ENCODE data around the gene RHEB. TPM values are rescaled to one million over a fixed set of nuclear protein-coding genes. Genes with fewer than 3 reads are reported as not detected.

RHEB gene
- total and polyA plus RNA-seq, 2 donors (not counting 3 experiments of a cell fraction or from before 2014, with no cell fraction given) = 59.4 to 108 TPM

- H3K9me3 ChIP-seq (replicated peaks; ENCODE audit: control insufficient read depth, insufficient read depth, low read length) = no peaks in the 10 kb centered on the region
- no peaks in the 10 kb centered on the region for H3K79me2 ChIP-seq (ENCODE audit: control insufficient read depth, insufficient read depth, low read length)
- no peak overlapping the region for H3K4me3 ChIP-seq (replicated peaks in 1 of 3; ENCODE audit: insufficient read depth in 1 of 3, low read depth in 1 of 3, low read length in 3 of 3)
- POLR2A ChIA-PET = no interaction called here
- CTCF ChIA-PET = no interaction called here
- no peak overlapping the region for H2AFZ ChIP-seq (ENCODE audit: low read depth, low read length)
- intact Hi-C loops (cut with micrococcal nuclease) (no loop called here), dilution Hi-C loops (cut with MboI; ENCODE audit: extremely low pct_ligation_motif_present, low sequenced_read_pairs) (no loop called here)
- BruUV-seq (replicated peaks) = no TSS peak
- no peak overlapping the region for H3K27ac ChIP-seq (ENCODE audit: insufficient read depth, low read depth, low read length)
- FAIRE-seq (no peak), DNase-seq (ENCODE audit: low read depth, low spot score) (no peak)
- no peak overlapping the region for H3K4me2 ChIP-seq (ENCODE audit: insufficient read depth, low read length)
- H3K27me3 ChIP-seq (ENCODE audit: control insufficient read depth in 2 of 2, insufficient read depth in 2 of 2, low read length in 2 of 2) = peaks cover 3% of the 10 kb centered on the region in 2 experiments
- H3K4me1 ChIP-seq (ENCODE audit: control insufficient read depth, extremely low read depth, insufficient read depth, low read length) = no peaks in the 10 kb centered on the region
- no peaks in the 10 kb centered on the region for H3K9me1 ChIP-seq (replicated peaks; ENCODE audit: control insufficient read depth, extremely low read depth, insufficient read depth, low read length)
- no peak overlapping the region for H3K9ac ChIP-seq (replicated peaks; ENCODE audit: extremely low read depth, insufficient read depth, low read length)
- TF ChIP-seq JUN (IDR thresholded peaks at IDR 0.05; ENCODE audit: borderline replicate concordance, insufficient read depth, insufficient read length, low read depth) (no peak), MYC (IDR thresholded peaks at IDR 0.05; ENCODE audit: low read depth, low read length) (no peak), EZH2 (IDR thresholded peaks at IDR 0.05; ENCODE audit: borderline replicate concordance, low read depth, low read length, severe bottlenecking) (no peak), FOS (IDR thresholded peaks at IDR 0.05; ENCODE audit: borderline replicate concordance, insufficient read depth, low read length) (no peak), POLR2AphosphoS5 (IDR thresholded peaks at IDR 0.05; ENCODE audit: insufficient read depth, low read depth, low read length) (no peak), GATA2 (IDR thresholded peaks at IDR 0.05; ENCODE audit: insufficient read depth, insufficient read length, low read depth, low read length) (no peak), POLR2A (IDR thresholded peaks at IDR 0.05; ENCODE audit: low read depth, low read length) (no peak)
- TF ChIP-seq, protein P1, sequence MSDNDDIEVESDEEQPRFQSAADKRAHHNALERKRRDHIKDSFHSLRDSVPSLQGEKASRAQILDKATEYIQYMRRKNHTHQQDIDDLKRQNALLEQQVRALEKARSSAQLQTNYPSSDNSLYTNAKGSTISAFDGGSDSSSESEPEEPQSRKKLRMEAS (IDR thresholded peaks at IDR 0.05; ENCODE audit: insufficient read depth, insufficient read length) = no peak
- TF ChIP-seq, protein P2, sequence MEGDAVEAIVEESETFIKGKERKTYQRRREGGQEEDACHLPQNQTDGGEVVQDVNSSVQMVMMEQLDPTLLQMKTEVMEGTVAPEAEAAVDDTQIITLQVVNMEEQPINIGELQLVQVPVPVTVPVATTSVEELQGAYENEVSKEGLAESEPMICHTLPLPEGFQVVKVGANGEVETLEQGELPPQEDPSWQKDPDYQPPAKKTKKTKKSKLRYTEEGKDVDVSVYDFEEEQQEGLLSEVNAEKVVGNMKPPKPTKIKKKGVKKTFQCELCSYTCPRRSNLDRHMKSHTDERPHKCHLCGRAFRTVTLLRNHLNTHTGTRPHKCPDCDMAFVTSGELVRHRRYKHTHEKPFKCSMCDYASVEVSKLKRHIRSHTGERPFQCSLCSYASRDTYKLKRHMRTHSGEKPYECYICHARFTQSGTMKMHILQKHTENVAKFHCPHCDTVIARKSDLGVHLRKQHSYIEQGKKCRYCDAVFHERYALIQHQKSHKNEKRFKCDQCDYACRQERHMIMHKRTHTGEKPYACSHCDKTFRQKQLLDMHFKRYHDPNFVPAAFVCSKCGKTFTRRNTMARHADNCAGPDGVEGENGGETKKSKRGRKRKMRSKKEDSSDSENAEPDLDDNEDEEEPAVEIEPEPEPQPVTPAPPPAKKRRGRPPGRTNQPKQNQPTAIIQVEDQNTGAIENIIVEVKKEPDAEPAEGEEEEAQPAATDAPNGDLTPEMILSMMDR (IDR thresholded peaks at IDR 0.05; ENCODE audit: extremely low read depth in 1 of 2, insufficient read depth in 1 of 2, low read depth in 1 of 2, low read length in 2 of 2) = no peak
- no peaks in the 10 kb centered on the region for H3K36me3 ChIP-seq (ENCODE audit: control insufficient read depth in 2 of 2, extremely low read depth in 1 of 2, insufficient read depth in 2 of 2, low read length in 2 of 2)
- no peaks in the 10 kb centered on the region for H4K20me1 ChIP-seq (replicated peaks; ENCODE audit: control insufficient read depth, extremely low read depth, insufficient read depth, low read length)
These were observed 89.9 kb downstream of the RHEB start for GRCh38 chr7:151429560-151430331.

Data from endothelial cell of umbilical vein (primary cell).